HG02981 (cell line): ENCODE results near the gene FGA.
"Not testable (repeated sequence)": the region's sequence is repeated elsewhere in the genome, so short reads cannot be mapped to it uniquely, and the experiment has no call there.

ENCODE experiments used
- ATAC-seq: cut with Tn5 transposase; IDR thresholded peaks from one replicate; pipeline ENCODE4 v1.9.1; 2021; ENCODE audit warnings: mild to moderate bottlenecking, moderate library complexity; ENCODE audit not compliant: unreplicated experiment

Gene FGA

DNA sequence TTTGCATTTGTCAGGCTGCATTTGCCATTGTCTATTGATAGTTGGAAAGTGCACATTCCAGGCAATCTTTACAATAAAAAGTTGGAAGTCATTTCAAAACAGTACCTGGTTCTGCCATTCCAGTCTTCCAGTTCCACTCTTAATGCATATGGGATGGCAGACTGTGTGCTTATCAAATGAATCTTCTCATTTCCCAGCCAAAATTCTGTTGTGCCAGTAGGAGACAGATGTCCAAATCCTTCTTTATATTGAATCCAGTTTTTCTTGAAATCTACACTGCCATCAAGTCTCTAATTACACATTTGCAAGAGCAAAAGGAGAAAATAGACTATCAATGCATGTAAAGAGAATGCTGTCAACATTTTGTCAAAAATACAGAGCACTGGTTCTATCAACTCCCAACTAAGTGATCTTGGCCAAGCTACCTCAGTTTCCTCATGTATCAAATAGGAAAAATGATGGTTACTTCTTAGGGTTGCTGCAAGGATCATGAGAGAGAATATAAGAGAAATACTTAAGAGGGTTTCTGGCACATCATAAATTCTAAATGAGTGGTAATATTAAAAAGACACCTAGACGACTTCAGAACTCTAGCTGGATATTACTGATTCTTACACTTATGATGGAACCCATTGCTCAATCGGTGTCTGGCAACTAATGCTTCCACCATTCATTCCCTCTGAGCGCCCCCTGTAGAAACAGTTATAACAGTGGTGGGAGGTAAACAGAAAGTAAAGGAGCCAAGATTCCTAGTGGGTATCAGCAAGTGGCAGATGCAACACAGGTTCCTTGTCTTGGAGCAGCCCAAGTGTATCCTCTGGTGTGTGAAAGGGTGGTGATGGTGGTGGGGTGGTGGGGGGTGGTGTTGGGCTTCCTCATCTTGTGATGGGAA, 18.1 kb upstream of the FGA start:
- no peak for ATAC-seq

DNA sequence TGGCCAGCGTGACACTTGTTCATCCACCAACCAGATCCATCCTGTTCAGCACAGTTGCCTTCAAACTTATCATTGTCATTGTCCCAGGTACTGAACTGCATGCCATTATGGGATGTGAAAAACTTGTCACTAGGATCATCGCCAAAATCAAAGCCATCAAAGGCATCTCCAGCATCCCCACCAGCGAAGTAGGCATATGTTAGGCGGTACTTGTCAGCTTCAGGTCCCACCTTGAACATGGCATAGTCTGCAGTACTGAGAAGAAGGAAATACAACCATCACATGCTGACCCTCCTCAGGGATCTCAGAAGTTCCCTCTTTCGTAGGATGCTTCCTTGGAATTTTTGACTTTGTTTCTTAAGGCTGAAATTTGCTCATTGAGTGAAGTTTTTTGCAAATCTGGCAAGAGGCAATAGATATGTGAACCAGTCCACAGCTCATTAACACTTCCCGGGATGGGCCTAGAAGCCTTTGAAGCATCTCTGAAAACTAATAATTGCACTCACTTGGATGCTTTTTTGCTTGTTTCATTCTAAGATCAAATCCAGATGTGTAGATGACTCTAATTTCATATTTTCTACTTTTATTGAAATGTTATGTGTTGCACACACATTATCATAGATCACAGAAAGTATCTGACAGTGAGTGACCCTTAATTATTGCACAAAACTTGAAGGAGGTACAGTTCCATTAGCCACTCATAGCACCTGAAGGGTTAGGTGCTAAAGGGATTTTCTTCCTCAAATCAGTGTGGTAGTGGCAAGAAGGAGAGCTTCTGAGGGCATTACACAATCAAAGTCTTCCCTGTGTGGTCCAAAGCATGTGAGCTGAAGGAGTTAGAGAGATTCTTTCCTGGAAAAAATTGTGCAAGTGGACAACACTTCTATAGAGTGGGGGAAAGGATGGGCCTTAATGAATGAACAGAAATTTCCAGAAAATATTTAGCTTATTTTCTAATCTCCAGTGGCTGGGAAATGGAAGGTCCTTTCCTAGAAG, 16.5 kb upstream of the FGA start:
- no peak for ATAC-seq

DNA sequence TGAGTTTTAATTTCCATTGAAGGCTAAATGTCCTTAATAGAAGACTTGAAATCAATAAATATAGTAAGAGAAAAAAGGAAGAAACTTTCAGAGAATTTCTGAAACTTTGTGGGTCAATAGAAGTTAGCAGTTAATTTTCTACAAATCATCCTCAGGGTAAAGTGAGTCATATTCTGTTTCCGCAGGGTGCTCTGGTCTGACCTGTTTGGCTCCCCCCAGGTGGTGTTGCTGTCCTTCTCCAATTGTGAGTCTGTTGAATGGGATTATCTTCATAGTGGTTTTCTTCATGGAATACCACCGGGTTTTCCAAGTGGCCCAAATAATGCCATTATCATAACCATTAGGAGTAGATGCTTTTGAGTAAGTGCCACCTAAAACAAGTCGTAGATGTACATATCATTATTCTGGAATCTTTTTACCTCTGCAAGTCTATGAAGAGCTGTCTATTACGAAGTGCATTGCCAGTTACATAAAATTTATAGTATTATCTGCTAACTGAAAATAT, 14.2 kb upstream of the FGA start:
- ATAC-seq: no peak

DNA sequence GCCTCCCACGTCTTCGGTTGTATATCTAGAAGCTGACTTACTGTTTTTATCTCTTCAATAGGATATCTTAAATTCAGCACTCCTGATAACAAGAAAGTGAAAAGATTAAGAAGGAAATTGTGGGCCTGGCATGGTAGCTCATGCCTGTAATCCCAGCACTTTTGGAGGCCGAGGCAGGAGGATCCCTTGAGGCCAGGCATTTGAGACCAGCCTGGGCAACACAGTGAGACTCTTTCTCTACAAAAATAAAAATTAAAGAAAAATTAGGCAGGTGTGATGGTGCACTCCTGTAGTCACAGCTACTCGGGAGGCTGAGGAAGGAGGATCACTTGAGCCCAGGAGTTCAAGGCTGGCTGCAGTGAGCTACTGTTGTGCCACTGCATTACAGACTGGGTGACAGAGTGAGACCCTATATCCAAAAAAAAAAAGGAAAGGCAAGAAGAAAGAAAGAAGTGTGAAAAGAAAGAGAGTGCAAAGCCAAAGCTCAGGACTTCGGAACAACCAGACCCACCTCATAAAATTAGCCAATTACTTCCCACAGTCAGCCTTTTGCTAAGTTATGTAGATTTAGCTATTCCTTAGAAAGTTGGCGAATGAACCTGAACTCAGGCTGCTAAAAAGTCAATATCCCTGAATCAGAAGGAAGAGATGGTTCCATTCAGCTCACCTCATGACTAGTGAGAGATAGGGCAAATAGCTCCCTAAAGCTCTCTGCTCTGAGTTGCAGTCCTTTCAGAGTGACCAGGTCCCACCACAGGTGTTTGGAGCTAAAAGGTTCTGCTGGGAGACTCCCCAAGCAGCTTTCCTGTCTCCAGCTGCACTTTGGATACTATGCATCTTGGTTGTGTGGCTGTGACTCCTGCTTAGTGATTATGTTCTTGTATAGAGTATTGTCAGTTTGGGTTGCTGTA, 12.7 kb upstream of the FGA start:
- no peak for ATAC-seq

GRCh38 chr4:154602404-154603020, 12.0 kb upstream of the FGA start:
- ATAC-seq: no peak

- ATAC-seq: no peak
Measured at GRCh38 chr4:154597798-154598774, 7.5 kb upstream of the FGA start.

DNA sequence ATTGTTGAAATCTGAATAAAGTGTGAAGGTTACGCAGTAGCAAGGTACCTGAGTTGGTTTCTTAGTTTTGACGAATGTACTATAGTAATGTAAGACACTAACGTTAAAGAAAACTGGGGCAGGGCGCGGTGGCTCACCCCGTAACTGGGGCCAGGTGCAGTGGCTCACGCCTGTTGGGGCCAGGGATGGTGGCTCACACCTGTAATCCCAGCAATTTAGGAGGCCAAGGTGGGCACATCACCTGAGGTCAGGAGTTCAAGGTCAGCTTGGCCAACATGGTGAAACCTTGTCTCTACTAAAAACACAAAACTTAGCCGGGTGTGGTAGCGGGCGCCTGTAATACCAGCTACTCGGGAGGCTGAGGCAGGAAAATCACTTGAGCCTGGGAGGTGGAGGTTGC, 6.7 kb upstream of the FGA start:
- ATAC-seq: not testable (repeated sequence)

GRCh38 chr4:154595807-154596206, 5.3 kb upstream of the FGA start:
- ATAC-seq: no peak

- ATAC-seq: not testable (repeated sequence)
Measured at GRCh38 chr4:154594343-154594742, 3.8 kb upstream of the FGA start.

DNA sequence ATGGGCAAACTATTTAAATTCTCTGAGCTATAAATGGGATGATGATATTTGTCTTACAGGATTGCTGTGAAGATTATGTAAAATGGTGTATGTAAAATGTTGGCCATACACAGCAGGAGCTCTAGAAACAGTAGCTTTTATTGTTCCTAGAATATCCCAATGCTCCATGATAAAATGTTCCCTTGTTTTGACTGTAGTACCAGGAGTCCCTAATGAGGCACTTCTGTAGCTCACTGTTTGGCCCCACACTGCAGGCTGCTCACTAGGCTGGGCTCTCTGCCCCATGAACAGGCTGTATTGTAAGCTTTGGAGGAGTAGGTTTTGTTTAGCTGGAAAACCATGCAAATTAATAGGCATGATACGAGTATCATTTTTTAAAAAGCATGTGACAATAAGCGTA, 3.3 kb upstream of the FGA start:
- ATAC-seq: no peak

- ATAC-seq: no peak
Measured at GRCh38 chr4:154591890-154592289, 1.3 kb upstream of the FGA start.

GRCh38 chr4:154589296-154590197, 995 bp downstream of the FGA start:
- no peak for ATAC-seq

DNA sequence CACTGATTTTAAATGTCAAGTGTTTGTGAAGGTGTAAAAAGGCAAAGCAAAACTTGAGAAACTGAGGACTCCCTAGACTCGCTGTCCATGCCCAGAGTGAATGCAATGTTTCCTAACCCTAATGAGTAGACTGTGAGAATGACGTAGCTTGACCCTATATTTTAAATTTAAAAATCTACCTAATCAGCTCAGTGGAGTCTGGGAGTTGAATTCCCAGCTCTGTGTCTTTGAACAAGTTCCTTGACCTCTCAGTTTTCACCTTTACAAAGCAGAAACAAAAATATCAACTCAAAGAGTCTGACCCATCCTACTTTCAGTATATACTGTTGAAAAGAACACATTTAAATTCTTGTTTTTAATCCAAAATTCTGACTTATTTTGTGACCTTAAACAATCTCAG, 2.3 kb downstream of the FGA start:
- no peak for ATAC-seq

DNA sequence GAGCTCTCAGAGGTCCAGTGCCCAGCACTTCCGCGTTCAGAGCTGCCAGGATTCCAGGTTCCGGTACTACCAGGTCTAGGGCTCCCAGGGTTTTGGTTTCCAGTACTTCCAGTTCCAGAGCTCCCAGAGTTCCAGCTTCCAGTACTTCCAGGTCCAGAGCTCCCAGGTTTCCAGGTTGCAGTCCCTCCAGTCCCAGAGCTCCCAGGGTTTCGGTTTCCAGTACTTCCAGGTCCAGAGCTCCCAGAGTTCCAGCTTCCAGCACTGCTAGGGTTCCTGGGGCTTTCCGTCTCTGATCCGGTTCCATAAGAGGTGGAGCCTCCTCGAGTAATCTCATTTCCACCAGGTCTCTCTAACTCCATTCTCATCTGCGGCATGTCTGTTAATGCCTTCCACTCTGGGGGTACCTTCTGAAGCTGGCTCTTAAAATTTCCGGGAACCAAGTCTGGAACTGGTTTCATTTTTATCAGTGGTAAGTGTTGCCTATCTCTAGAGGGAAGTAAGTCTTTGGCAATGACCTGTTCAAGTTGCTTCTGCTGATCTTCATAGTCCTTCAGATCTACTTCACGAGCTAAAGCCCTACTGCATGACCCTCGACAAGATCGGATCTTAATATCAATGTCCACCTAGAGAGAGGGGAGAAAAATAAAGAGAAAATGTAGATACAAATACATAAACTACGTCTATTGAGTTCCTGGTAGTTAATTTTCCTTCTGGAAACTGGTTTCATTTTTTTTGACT, 4.1 kb downstream of the FGA start:
- ATAC-seq: no peak

- no peak for ATAC-seq
Measured at GRCh38 chr4:154585369-154586018, 5.0 kb downstream of the FGA start.

- no peak for ATAC-seq
Measured at GRCh38 chr4:154584259-154584658, 6.3 kb downstream of the FGA start.

DNA sequence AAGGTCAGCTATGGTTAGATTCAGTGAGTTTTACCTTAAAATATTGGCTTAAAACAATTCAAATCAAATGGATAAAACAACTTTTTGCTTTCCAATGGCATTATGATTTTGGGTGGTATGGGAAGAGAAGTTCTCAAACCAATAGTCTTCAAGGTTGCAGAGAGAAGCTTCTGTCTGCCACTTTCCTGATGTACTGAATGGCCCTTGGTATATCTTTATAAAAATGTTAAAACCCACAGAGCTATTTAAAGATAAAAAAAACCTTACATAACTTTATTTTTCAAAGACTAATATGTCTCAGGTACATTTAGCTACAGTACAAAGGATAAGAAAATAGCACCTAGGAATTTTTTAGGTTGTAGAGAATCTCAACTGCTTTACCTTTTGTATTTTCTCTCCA, 6.9 kb downstream of the FGA start:
- ATAC-seq: no peak
